ENCODE data around the gene ZNF621.

ZNF621 gene

DNA sequence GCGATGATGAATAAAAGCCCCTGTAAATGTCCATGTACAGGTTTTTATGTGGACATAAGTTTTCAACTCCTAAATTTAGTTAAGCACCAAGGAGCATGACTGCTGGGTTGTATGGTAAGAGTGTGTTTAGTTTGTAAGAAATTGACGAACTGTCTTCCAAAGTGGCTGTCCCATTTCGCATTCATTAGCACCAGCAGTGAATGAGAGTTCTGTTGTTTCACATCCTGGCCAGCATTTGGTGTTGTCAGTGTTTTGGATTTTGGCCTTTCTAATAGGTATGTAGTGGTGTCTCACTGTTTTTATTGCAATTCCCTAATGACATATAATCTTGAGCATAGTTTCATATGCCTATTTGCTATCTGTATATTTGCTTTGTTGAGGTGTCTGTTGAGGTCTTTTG is 3.7 kb downstream of the ZNF621 start:
- TF ChIP-seq FOXM1 (IDR thresholded peaks at IDR 0.05; ENCODE audit: borderline replicate concordance, low read depth): no peak
- no peak for TF ChIP-seq RAD21 (IDR thresholded peaks at IDR 0.05; ENCODE audit: low read depth)
- TF ChIP-seq, protein P1, sequence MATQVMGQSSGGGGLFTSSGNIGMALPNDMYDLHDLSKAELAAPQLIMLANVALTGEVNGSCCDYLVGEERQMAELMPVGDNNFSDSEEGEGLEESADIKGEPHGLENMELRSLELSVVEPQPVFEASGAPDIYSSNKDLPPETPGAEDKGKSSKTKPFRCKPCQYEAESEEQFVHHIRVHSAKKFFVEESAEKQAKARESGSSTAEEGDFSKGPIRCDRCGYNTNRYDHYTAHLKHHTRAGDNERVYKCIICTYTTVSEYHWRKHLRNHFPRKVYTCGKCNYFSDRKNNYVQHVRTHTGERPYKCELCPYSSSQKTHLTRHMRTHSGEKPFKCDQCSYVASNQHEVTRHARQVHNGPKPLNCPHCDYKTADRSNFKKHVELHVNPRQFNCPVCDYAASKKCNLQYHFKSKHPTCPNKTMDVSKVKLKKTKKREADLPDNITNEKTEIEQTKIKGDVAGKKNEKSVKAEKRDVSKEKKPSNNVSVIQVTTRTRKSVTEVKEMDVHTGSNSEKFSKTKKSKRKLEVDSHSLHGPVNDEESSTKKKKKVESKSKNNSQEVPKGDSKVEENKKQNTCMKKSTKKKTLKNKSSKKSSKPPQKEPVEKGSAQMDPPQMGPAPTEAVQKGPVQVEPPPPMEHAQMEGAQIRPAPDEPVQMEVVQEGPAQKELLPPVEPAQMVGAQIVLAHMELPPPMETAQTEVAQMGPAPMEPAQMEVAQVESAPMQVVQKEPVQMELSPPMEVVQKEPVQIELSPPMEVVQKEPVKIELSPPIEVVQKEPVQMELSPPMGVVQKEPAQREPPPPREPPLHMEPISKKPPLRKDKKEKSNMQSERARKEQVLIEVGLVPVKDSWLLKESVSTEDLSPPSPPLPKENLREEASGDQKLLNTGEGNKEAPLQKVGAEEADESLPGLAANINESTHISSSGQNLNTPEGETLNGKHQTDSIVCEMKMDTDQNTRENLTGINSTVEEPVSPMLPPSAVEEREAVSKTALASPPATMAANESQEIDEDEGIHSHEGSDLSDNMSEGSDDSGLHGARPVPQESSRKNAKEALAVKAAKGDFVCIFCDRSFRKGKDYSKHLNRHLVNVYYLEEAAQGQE (IDR thresholded peaks at IDR 0.05; ENCODE audit: low read depth): no peak
- no peak for TF ChIP-seq EGR1 (IDR thresholded peaks at IDR 0.05)
- no peak for TF ChIP-seq ZBTB7A (IDR thresholded peaks at IDR 0.05; ENCODE audit: low read depth)
- TF ChIP-seq TEAD4 (IDR thresholded peaks at IDR 0.05): no peak
- no peak for TF ChIP-seq TAF1 (IDR thresholded peaks at IDR 0.05; ENCODE audit: low read depth)
- TF ChIP-seq, protein P2, sequence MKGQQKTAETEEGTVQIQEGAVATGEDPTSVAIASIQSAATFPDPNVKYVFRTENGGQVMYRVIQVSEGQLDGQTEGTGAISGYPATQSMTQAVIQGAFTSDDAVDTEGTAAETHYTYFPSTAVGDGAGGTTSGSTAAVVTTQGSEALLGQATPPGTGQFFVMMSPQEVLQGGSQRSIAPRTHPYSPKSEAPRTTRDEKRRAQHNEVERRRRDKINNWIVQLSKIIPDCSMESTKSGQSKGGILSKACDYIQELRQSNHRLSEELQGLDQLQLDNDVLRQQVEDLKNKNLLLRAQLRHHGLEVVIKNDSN (IDR thresholded peaks at IDR 0.05): no peak
- TF ChIP-seq NFIC (IDR thresholded peaks at IDR 0.05): no peak
- no peak for TF ChIP-seq YY1 (IDR thresholded peaks at IDR 0.05; ENCODE audit: low read depth)
- no peak for TF ChIP-seq CREB1 (IDR thresholded peaks at IDR 0.05; ENCODE audit: low read depth)
- TF ChIP-seq EP300 (IDR thresholded peaks at IDR 0.05; ENCODE audit: borderline replicate concordance): no peak
- no peak for TF ChIP-seq CEBPB (IDR thresholded peaks at IDR 0.05)

DNA sequence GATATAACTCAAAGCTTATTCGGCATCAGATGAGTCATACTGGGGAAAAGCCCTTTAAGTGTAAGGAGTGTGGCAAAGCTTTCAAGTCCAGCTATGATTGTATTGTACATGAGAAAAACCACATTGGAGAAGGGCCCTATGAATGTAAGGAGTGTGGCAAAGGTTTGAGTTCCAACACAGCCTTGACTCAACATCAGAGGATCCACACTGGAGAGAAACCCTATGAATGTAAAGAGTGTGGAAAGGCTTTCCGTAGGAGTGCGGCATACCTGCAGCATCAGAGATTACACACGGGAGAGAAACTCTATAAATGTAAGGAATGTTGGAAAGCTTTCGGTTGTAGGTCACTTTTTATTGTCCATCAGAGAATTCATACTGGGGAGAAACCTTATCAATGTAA is 7.5 kb downstream of the ZNF621 start:
- no peak for TF ChIP-seq ZBTB7A (IDR thresholded peaks at IDR 0.05; ENCODE audit: low read depth)
- no peak for TF ChIP-seq NFIC (IDR thresholded peaks at IDR 0.05)
- TF ChIP-seq RAD21 (IDR thresholded peaks at IDR 0.05; ENCODE audit: low read depth): no peak
- TF ChIP-seq EGR1 (IDR thresholded peaks at IDR 0.05): no peak
- TF ChIP-seq TEAD4 (IDR thresholded peaks at IDR 0.05): no peak
- no peak for TF ChIP-seq MAX (IDR thresholded peaks at IDR 0.05)
- TF ChIP-seq YY1 (IDR thresholded peaks at IDR 0.05; ENCODE audit: low read depth): no peak
- no peak for TF ChIP-seq TAF1 (IDR thresholded peaks at IDR 0.05; ENCODE audit: low read depth)
- TF ChIP-seq CEBPB (IDR thresholded peaks at IDR 0.05): no peak
- TF ChIP-seq CREB1 (IDR thresholded peaks at IDR 0.05; ENCODE audit: low read depth): no peak
- no peak for TF ChIP-seq TCF12 (IDR thresholded peaks at IDR 0.05; ENCODE audit: low read depth)
- TF ChIP-seq EP300 (IDR thresholded peaks at IDR 0.05; ENCODE audit: borderline replicate concordance): no peak

DNA sequence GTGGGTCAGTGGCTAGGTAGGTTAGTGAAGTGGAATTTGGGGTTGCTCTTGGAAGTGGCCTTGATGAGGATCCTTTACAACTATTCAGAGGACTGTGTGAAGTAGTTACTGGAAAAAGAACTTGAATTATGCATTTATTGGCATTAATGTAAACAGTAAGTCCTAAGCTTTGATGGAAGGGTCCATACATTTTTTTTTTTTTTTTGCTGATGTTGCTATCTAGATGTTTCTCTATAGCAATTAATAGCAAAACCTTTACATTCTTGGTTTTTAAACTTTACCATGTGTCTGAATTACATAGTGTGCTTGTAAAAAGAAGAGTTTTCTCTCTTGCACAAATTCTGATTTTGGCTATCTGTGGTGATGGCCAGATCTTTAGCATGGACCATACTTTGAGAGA is 9.5 kb downstream of the ZNF621 start:
- no peak for TF ChIP-seq EGR1 (IDR thresholded peaks at IDR 0.05)
- TF ChIP-seq MAX (IDR thresholded peaks at IDR 0.05): no peak
- no peak for TF ChIP-seq NFIC (IDR thresholded peaks at IDR 0.05)
- no peak for TF ChIP-seq TAF1 (IDR thresholded peaks at IDR 0.05; ENCODE audit: low read depth)
- no peak for TF ChIP-seq FOXM1 (IDR thresholded peaks at IDR 0.05; ENCODE audit: borderline replicate concordance, low read depth)
- TF ChIP-seq TCF12 (IDR thresholded peaks at IDR 0.05; ENCODE audit: low read depth): no peak
- TF ChIP-seq, protein P2 (IDR thresholded peaks at IDR 0.05): no peak
- TF ChIP-seq, protein P1 (IDR thresholded peaks at IDR 0.05; ENCODE audit: low read depth): no peak
- TF ChIP-seq CEBPB (IDR thresholded peaks at IDR 0.05): no peak
- no peak for TF ChIP-seq CREB1 (IDR thresholded peaks at IDR 0.05; ENCODE audit: low read depth)
- TF ChIP-seq TEAD4 (IDR thresholded peaks at IDR 0.05): no peak
- no peak for TF ChIP-seq RAD21 (IDR thresholded peaks at IDR 0.05; ENCODE audit: low read depth)
- no peak for TF ChIP-seq ZBTB7A (IDR thresholded peaks at IDR 0.05; ENCODE audit: low read depth)
- TF ChIP-seq EP300 (IDR thresholded peaks at IDR 0.05; ENCODE audit: borderline replicate concordance): no peak
- TF ChIP-seq YY1 (IDR thresholded peaks at IDR 0.05; ENCODE audit: low read depth): no peak

DNA sequence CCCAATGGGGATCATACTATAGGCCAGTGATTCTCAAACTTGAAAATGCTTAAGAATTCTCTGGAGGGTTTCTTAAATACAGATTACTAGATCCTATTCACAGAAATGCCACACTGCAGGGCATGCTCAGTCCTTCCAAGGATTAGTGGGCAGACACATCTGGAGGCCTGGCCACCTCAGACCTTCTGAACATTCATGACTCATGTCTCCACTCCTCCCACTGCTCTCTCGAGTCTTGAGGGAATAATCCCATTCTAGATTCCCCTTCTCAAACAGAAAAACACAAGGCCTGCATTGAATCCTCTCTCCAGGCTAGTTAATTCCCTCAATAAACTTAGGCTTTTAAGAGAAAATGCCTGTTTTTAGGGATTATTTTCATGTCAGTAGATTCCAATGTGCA is 22.1 kb downstream of the ZNF621 start:
- no peak for TF ChIP-seq CREB1 (IDR thresholded peaks at IDR 0.05; ENCODE audit: low read depth)
- TF ChIP-seq, protein P1 (IDR thresholded peaks at IDR 0.05; ENCODE audit: low read depth): no peak
- no peak for TF ChIP-seq TAF1 (IDR thresholded peaks at IDR 0.05; ENCODE audit: low read depth)
- TF ChIP-seq ZBTB7A (IDR thresholded peaks at IDR 0.05; ENCODE audit: low read depth): no peak
- no peak for TF ChIP-seq EGR1 (IDR thresholded peaks at IDR 0.05)
- TF ChIP-seq TCF12 (IDR thresholded peaks at IDR 0.05; ENCODE audit: low read depth): no peak
